T-cell (primary cell): ENCODE measurements around the gene LAPTM4A. TPM values are rescaled to one million over a fixed set of nuclear protein-coding genes. Genes with fewer than 3 reads are reported as not detected.

Source experiments
- ATAC-seq, 4 experiments: fragments of 200-7000 bp in 3 of 4; fragments of 150-1000 bp in 1 of 4; cut with Tn5 transposase; replicated peaks in 1 of 4; 1 replicate in 3 of 4; 2 replicates in 1 of 4; pipeline ENCODE4 v1.10.0; 2021; ENCODE audit warnings: moderate library complexity in 3 of 4, mild to moderate bottlenecking in 2 of 4, moderate number of reproducible peaks in 1 of 4
- CTCF ChIA-PET, 2 donors: fragments of 300-600 bp; sonication (Branson Sonifier 250); formaldehyde crosslinking; loops; one replicate each; lab custom pipeline; 2022; ENCODE audit warnings: antibody characterized with exemption in 2 of 2; lab: Charles Lee
- POLR2A ChIA-PET, 2 donors: fragments of 300-600 bp; sonication (Branson Sonifier 250); formaldehyde crosslinking; loops; one replicate each; lab custom pipeline; 2022; ENCODE audit warnings: antibody characterized with exemption in 2 of 2; lab: Charles Lee
- DNase-seq, 35 experiments: peaks; one replicate each; pipeline versions ENCODE4 v3.0.0 to v3.0.0-alpha.2; 2013 to 2023
- H3K27ac ChIP-seq: one replicate; pipeline ENCODE4 v1.5.1; 2013; ENCODE audit warnings: low read length
- H3K27me3 ChIP-seq, 2 experiments: replicated peaks in 1 of 2; 1 replicate in 1 of 2; 2 replicates in 1 of 2; pipeline versions ENCODE4 v1.6.1 to v1.7.0; 2013; ENCODE audit warnings: low read length in 1 of 2, mixed read lengths in 1 of 2; ENCODE audit not compliant: control insufficient read depth in 2 of 2, insufficient read depth in 2 of 2; ENCODE audit errors: extremely low read depth in 1 of 2
- H3K36me3 ChIP-seq, 2 donors: 1 replicate in 1 of 2; 2 replicates in 1 of 2; pipeline versions ENCODE4 v1.6.1 to v1.7.0; 2013; ENCODE audit warnings: low read length in 1 of 2; ENCODE audit not compliant: control insufficient read depth in 2 of 2, insufficient read depth in 1 of 2; ENCODE audit errors: extremely low read depth in 1 of 2
- H3K4me1 ChIP-seq, 2 experiments: 1 replicate in 1 of 2; 2 replicates in 1 of 2; pipeline versions ENCODE4 v1.6.1 to v1.7.0; 2013; ENCODE audit warnings: low read length in 2 of 2, mixed read lengths in 1 of 2; ENCODE audit not compliant: insufficient read depth in 2 of 2, control insufficient read depth in 1 of 2; ENCODE audit errors: extremely low read depth in 1 of 2
- H3K4me3 ChIP-seq, 2 donors: 1 replicate in 1 of 2; 2 replicates in 1 of 2; pipeline versions ENCODE4 v1.5.1 to v1.7.0; 2013; ENCODE audit warnings: mild to moderate bottlenecking in 2 of 2, low read length in 1 of 2, moderate library complexity in 1 of 2; ENCODE audit not compliant: control insufficient read depth in 1 of 2; ENCODE audit errors: extremely low read depth in 1 of 2
- H3K9me3 ChIP-seq: 2 replicates; pipeline ENCODE4 v1.7.0; 2013
- H3K27ac Mint-ChIP-seq, 2 donors: one replicate each; pipeline ENCODE4 v1.8.0; 2020 to 2021; ENCODE audit warnings: mild to moderate bottlenecking in 2 of 2, mixed read lengths in 2 of 2
- H3K27me3 Mint-ChIP-seq, 2 donors: one replicate each; pipeline ENCODE4 v1.8.0; 2021 to 2022; ENCODE audit warnings: mixed read lengths in 2 of 2
- H3K36me3 Mint-ChIP-seq: one replicate; pipeline ENCODE4 v1.8.0; 2021; ENCODE audit warnings: mixed read lengths
- H3K4me1 Mint-ChIP-seq, 3 donors: one replicate each; pipeline ENCODE4 v1.8.0; 2020 to 2022; ENCODE audit warnings: mixed read lengths in 3 of 3, mild to moderate bottlenecking in 1 of 3
- H3K4me3 Mint-ChIP-seq, 3 donors: one replicate each; pipeline ENCODE4 v1.8.0; 2020 to 2022; ENCODE audit warnings: mild to moderate bottlenecking in 3 of 3, mixed read lengths in 3 of 3, moderate library complexity in 3 of 3
- H3K9me3 Mint-ChIP-seq, 3 donors: one replicate each; pipeline ENCODE4 v1.8.0; 2020 to 2022; ENCODE audit warnings: mixed read lengths in 3 of 3
- WGBS: methylation state at CpG from one replicate; pipeline ENCODE4 v1.1.5; 2013; ENCODE audit warnings: missing lambda C conversion rate; ENCODE audit not compliant: insufficient coverage; 5-methylcytosine and 5-hydroxymethylcytosine counted together
- total RNA-seq, 35 experiments: library from RNA in 6 of 35; stranded (reverse) in 6 of 35; fragments of 120-200 nt in 1 of 35; gene quantifications; one replicate each; pipeline versions ENCODE4 v1.2.1 to v1.2.4 and lab custom pipeline; 2013 to 2026

Gene LAPTM4A
- total RNA-seq, 5 donors from 2014 or later (not counting 1 experiment from before 2014, with no cell fraction given), result 35.3 to 41.1 (median 38.1) TPM

DNA sequence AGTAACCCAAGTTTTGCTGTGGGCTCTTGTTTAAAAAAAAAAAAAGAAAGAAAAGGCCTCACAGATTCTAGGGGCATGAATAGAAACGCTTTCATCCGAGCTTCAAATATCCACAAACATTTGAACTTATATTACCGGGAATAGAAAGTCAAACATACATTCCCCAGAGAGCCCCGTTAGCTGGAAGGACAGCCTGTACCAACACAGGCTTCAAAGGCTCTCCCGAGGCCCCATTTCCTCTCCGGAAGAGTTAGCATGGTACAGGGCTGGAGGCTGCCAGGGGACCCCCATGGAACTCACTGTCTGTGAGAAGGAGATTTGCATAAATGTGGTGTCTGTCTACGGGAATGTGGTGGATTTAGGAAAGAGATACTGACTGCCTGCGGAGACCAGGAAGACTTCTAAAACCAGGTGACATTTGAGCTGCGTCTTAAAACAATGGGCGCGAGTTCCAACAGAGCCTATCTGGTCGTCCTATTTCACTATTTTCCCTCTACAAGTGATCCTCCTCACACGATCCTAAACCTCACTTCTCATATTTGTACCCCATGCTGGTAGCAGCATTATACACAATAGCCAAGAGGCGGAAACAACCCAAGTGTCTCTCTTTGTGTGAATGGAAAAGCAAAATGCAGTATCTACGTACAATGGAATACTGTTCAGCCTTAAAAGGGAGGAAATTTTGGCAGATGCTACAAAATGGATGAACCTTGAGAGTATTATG is 38.1 kb downstream of the LAPTM4A start:
- Mint-ChIP-seq H3K4me1 (peaks cover 5 to 13% (median 12%) of the 10 kb centered on the region in 3 donors), H3K27me3 (peaks cover 26 to 44% of the 10 kb centered on the region in 2 donors), H3K36me3 (no peaks in the 10 kb centered on the region), H3K4me3 (peak overlapping the region; percentile 34 to 75 (median 71)), H3K27ac (no peak overlapping the region), H3K9me3 (peaks cover 0 to 4% (median 4%) of the 10 kb centered on the region in 3 donors)
- WGBS, result 47% methylated on average over 8 of the region's 15 CpGs
- POLR2A ChIA-PET, result no interaction called here
- peak overlapping the region; percentile 25 to 54 for H3K4me3 ChIP-seq
- H3K4me1 ChIP-seq, result peaks cover 4 to 13% of the 10 kb centered on the region in 2 experiments
- no peaks in the 10 kb centered on the region for H3K9me3 ChIP-seq
- DNase-seq (no peak), ATAC-seq (no peak)
- peaks cover 12 to 31% of the 10 kb centered on the region in 2 experiments for H3K27me3 ChIP-seq
- H3K36me3 ChIP-seq, result no peaks in the 10 kb centered on the region
- no peak overlapping the region for H3K27ac ChIP-seq
- CTCF ChIA-PET, result interaction anchor here (0.5 to 1.3 kb wide), 3 partner anchors 11 to 642 kb away, joined by 3 to 7 read pairs (median 4); no protein-coding TSS in a partner anchor

- H3K27ac ChIP-seq, result no peak within 1 kb of the TSS
- H3K27me3 ChIP-seq, result peaks cover 12 to 31% of the 10 kb centered on the region in 2 experiments
- no peak within 1 kb of the TSS for H3K27ac Mint-ChIP-seq
- H3K27me3 Mint-ChIP-seq, result peaks cover 30 to 44% of the 10 kb centered on the region in 2 donors
- H3K4me3 ChIP-seq, result peak within 1 kb of the TSS; percentile 25 to 54
- H3K4me1 ChIP-seq, result peaks cover 4 to 13% of the 10 kb centered on the region in 2 experiments
- ChIA-PET CTCF (interaction anchor here in 1 of 2 donors (1.1 to 1.3 kb wide), 2 partner anchors 10 to 18 kb away, joined by 3 to 4 read pairs; no protein-coding TSS in a partner anchor), POLR2A (no interaction called here)
- H3K9me3 ChIP-seq, result no peaks in the 10 kb centered on the region
- peak in 3 of 35 experiments; percentile 4 to 17 (median 6) for DNase-seq
- peak; percentile 26 to 69 (median 60) for ATAC-seq
- no peaks in the 10 kb centered on the region for H3K36me3 Mint-ChIP-seq
- H3K36me3 ChIP-seq, result no peaks in the 10 kb centered on the region
- peaks cover 0 to 4% (median 4%) of the 10 kb centered on the region in 3 donors for H3K9me3 Mint-ChIP-seq
- peaks cover 5 to 13% (median 12%) of the 10 kb centered on the region in 3 donors for H3K4me1 Mint-ChIP-seq
- WGBS, result 1% methylated on average over 85 of the region's 87 CpGs
- H3K4me3 Mint-ChIP-seq, result peak within 1 kb of the TSS; percentile 71 to 75 (median 71)
Measured at GRCh38 chr2:20012282-20013125, 38.9 kb downstream of the LAPTM4A start, which contains the start of gene MATN3. Gene MATN3 (minus strand): TSS chr2:20012668. CDS start chr2:20012631, 37 bp downstream.

GRCh38 chr2:20012032-20012281 is 39.5 kb downstream of the LAPTM4A start:
- Histone ChIP-seq H3K9me3 (no peaks in the 10 kb centered on the region), H3K27me3 (peaks cover 12 to 31% of the 10 kb centered on the region in 2 experiments), H3K4me3 (peak overlapping the region in 1 of 2 donors; percentile 6), H3K36me3 (no peaks in the 10 kb centered on the region), H3K27ac (no peak overlapping the region), H3K4me1 (peaks cover 4 to 13% of the 10 kb centered on the region in 2 experiments)
- POLR2A ChIA-PET, result no interaction called here
- DNase-seq, result no peak
- Mint-ChIP-seq H3K27me3 (peaks cover 32 to 44% of the 10 kb centered on the region in 2 donors), H3K4me1 (peaks cover 5 to 13% (median 12%) of the 10 kb centered on the region in 3 donors), H3K36me3 (no peaks in the 10 kb centered on the region), H3K4me3 (peak overlapping the region; percentile 59 to 72 (median 71)), H3K27ac (no peak overlapping the region), H3K9me3 (peaks cover 0 to 4% (median 4%) of the 10 kb centered on the region in 3 donors)
- WGBS, result 30% methylated on average over 4 of the region's 4 CpGs
- CTCF ChIA-PET, result no interaction called here
- ATAC-seq, result no peak

- peaks cover 32 to 44% of the 10 kb centered on the region in 2 donors for H3K27me3 Mint-ChIP-seq
- ChIA-PET POLR2A (no interaction called here), CTCF (no interaction called here)
- H3K36me3 Mint-ChIP-seq, result no peaks in the 10 kb centered on the region
- Histone ChIP-seq H3K4me1 (peaks cover 4 to 13% of the 10 kb centered on the region in 2 experiments), H3K36me3 (no peaks in the 10 kb centered on the region), H3K9me3 (no peaks in the 10 kb centered on the region), H3K4me3 (peak overlapping the region in 1 of 2 donors; percentile 6), H3K27me3 (peaks cover 12 to 31% of the 10 kb centered on the region in 2 experiments), H3K27ac (no peak overlapping the region)
- DNase-seq (no peak), ATAC-seq (no peak)
- H3K4me3 Mint-ChIP-seq, result peak overlapping the region; percentile 59 to 72 (median 71)
- H3K9me3 Mint-ChIP-seq, result peaks cover 0 to 4% (median 4%) of the 10 kb centered on the region in 3 donors
- WGBS, result 96% methylated on average over 3 of the region's 14 CpGs
- peaks cover 5 to 13% (median 12%) of the 10 kb centered on the region in 3 donors for H3K4me1 Mint-ChIP-seq
- H3K27ac Mint-ChIP-seq, result no peak overlapping the region
Measured at GRCh38 chr2:20011276-20012031, 40.0 kb downstream of the LAPTM4A start.

- WGBS, result 100% methylated on average over 2 of the region's 5 CpGs
- H3K27me3 ChIP-seq, result peaks cover 11 to 30% of the 10 kb centered on the region in 2 experiments
- H3K4me1 ChIP-seq, result peaks cover 4 to 13% of the 10 kb centered on the region in 2 experiments
- CTCF ChIA-PET, result no interaction called here
- H3K9me3 ChIP-seq, result no peaks in the 10 kb centered on the region
- DNase-seq, result no peak
- H3K27ac Mint-ChIP-seq, result no peak overlapping the region
- H3K27ac ChIP-seq, result no peak overlapping the region
- H3K27me3 Mint-ChIP-seq, result peaks cover 25 to 35% of the 10 kb centered on the region in 2 donors
- H3K4me3 Mint-ChIP-seq, result no peak overlapping the region
- ATAC-seq, result no peak
- no peaks in the 10 kb centered on the region for H3K9me3 Mint-ChIP-seq
- POLR2A ChIA-PET, result no interaction called here
- peaks cover 5 to 13% (median 12%) of the 10 kb centered on the region in 3 donors for H3K4me1 Mint-ChIP-seq
- H3K36me3 Mint-ChIP-seq, result no peaks in the 10 kb centered on the region
- H3K4me3 ChIP-seq, result no peak overlapping the region
- H3K36me3 ChIP-seq, result no peaks in the 10 kb centered on the region
Measured at GRCh38 chr2:20008703-20009102, 42.7 kb downstream of the LAPTM4A start.
